Natural killer cell treated with Interleukin-12 subunit alpha and Interleukin-12 subunit beta and Interleukin-15 and Interleukin-18, amount 100 ng/mL, for 72 hours (primary cell): ENCODE measurements around the gene SH3GLB1. TPM values are rescaled to one million over a fixed set of nuclear protein-coding genes. Genes with fewer than 3 reads are reported as not detected.

Source experiments
- ATAC-seq, 2 donors: fragments of 150-1000 bp; cut with Tn5 transposase in 1 of 2; sonication (Bioruptor Pico), chemical (Tn5 transposase) in 1 of 2; 2 replicates each; pipeline ENCODE4 v1.10.0; 2021
- DNase-seq: peaks from one replicate; pipeline ENCODE4 v3.0.0; 2022; ENCODE audit warnings: low spot score
- H3K27ac Mint-ChIP-seq, 2 donors: 1 replicate in 1 of 2; 2 replicates in 1 of 2; pipeline ENCODE4 v1.8.0; 2022; ENCODE audit warnings: mixed read lengths in 2 of 2, mild to moderate bottlenecking in 1 of 2, moderate library complexity in 1 of 2
- H3K27me3 Mint-ChIP-seq, 2 donors: 1 replicate in 1 of 2; 2 replicates in 1 of 2; pipeline ENCODE4 v1.8.0; 2022; ENCODE audit warnings: mixed read lengths in 2 of 2
- H3K36me3 Mint-ChIP-seq: one replicate; pipeline ENCODE4 v1.8.0; 2022; ENCODE audit warnings: mixed read lengths
- H3K4me1 Mint-ChIP-seq, 2 donors: 1 replicate in 1 of 2; 2 replicates in 1 of 2; pipeline ENCODE4 v1.8.0; 2022; ENCODE audit warnings: low read depth in 2 of 2, mixed read lengths in 2 of 2, mild to moderate bottlenecking in 1 of 2
- H3K4me3 Mint-ChIP-seq: one replicate; pipeline ENCODE4 v1.8.0; 2022; ENCODE audit warnings: mixed read lengths
- H3K9me3 Mint-ChIP-seq: 2 replicates; pipeline ENCODE4 v1.8.0; 2022; ENCODE audit warnings: mixed read lengths
- total RNA-seq, 2 donors: library from RNA; stranded (reverse); gene quantifications; one replicate each; pipeline ENCODE4 v1.2.3, GENCODE V29; 2022

The SH3GLB1 gene
- total RNA-seq, 2 donors from 2014 or later, result 59.3 to 107 TPM

- Mint-ChIP-seq H3K36me3 (peaks cover 11% of the 10 kb centered on the region), H3K4me3 (no peak overlapping the region), H3K27ac (no peak overlapping the region), H3K27me3 (no peaks in the 10 kb centered on the region), H3K4me1 (peaks cover 0 to 3% of the 10 kb centered on the region in 2 donors), H3K9me3 (no peaks in the 10 kb centered on the region)
- DNase-seq (no peak), ATAC-seq (no peak)
Measured at GRCh38 chr1:86748622-86749373, 44.4 kb downstream of the SH3GLB1 start.

GRCh38 chr1:86750076-86750475 is 45.7 kb downstream of the SH3GLB1 start:
- Mint-ChIP-seq H3K9me3 (no peaks in the 10 kb centered on the region), H3K27me3 (peaks cover 3 to 8% of the 10 kb centered on the region in 2 donors), H3K4me3 (no peak overlapping the region), H3K27ac (peak overlapping the region in 1 of 2 donors; percentile 17), H3K4me1 (peaks cover 0 to 3% of the 10 kb centered on the region in 2 donors), H3K36me3 (peaks cover 7% of the 10 kb centered on the region)
- no peak for DNase-seq
- ATAC-seq, result no peak

- Mint-ChIP-seq H3K27ac (peak overlapping the region in 1 of 2 donors; percentile 17), H3K4me3 (no peak overlapping the region), H3K4me1 (no peaks in the 10 kb centered on the region), H3K36me3 (peaks cover 7% of the 10 kb centered on the region), H3K9me3 (no peaks in the 10 kb centered on the region), H3K27me3 (peaks cover 3 to 8% of the 10 kb centered on the region in 2 donors)
- DNase-seq, result no peak
- ATAC-seq, result peak in 1 of 2 donors; percentile 63
Measured at GRCh38 chr1:86750530-86750929, 46.2 kb downstream of the SH3GLB1 start.

GRCh38 chr1:86751923-86752322 is 47.5 kb downstream of the SH3GLB1 start:
- Mint-ChIP-seq H3K9me3 (no peaks in the 10 kb centered on the region), H3K4me1 (no peaks in the 10 kb centered on the region), H3K27me3 (peaks cover 6 to 8% of the 10 kb centered on the region in 2 donors), H3K36me3 (no peaks in the 10 kb centered on the region), H3K4me3 (no peak overlapping the region), H3K27ac (peak overlapping the region in 1 of 2 donors; percentile 27)
- ATAC-seq (no peak), DNase-seq (no peak)

GRCh38 chr1:86753700-86754099 is 49.3 kb downstream of the SH3GLB1 start:
- DNase-seq, result no peak
- Mint-ChIP-seq H3K4me1 (no peaks in the 10 kb centered on the region), H3K9me3 (no peaks in the 10 kb centered on the region), H3K4me3 (no peak overlapping the region), H3K36me3 (no peaks in the 10 kb centered on the region), H3K27ac (no peak overlapping the region), H3K27me3 (peaks cover 6 to 8% of the 10 kb centered on the region in 2 donors)
- ATAC-seq, result no peak

- Mint-ChIP-seq H3K4me3 (no peak overlapping the region), H3K27me3 (peaks cover 6 to 9% of the 10 kb centered on the region in 2 donors), H3K4me1 (no peaks in the 10 kb centered on the region), H3K9me3 (no peaks in the 10 kb centered on the region), H3K36me3 (no peaks in the 10 kb centered on the region), H3K27ac (no peak overlapping the region)
- no peak for DNase-seq
- no peak for ATAC-seq
Measured at GRCh38 chr1:86754265-86754974, 50.0 kb downstream of the SH3GLB1 start.

- Mint-ChIP-seq H3K4me1 (no peaks in the 10 kb centered on the region), H3K27ac (no peak overlapping the region), H3K27me3 (peaks cover 9 to 18% of the 10 kb centered on the region in 2 donors), H3K9me3 (peaks cover 3% of the 10 kb centered on the region), H3K4me3 (no peak overlapping the region), H3K36me3 (peaks cover 6% of the 10 kb centered on the region)
- no peak for DNase-seq
- ATAC-seq, result no peak
Measured at GRCh38 chr1:86756062-86756406, 51.7 kb downstream of the SH3GLB1 start.

- ATAC-seq (peak in 1 of 2 donors; percentile 25), DNase-seq (no peak)
- Mint-ChIP-seq H3K27me3 (peaks cover 18% of the 10 kb centered on the region in 2 donors), H3K9me3 (peaks cover 3% of the 10 kb centered on the region), H3K27ac (no peak overlapping the region), H3K4me3 (no peak overlapping the region), H3K36me3 (peaks cover 6% of the 10 kb centered on the region), H3K4me1 (no peaks in the 10 kb centered on the region)
Measured at GRCh38 chr1:86757272-86757984, 53.1 kb downstream of the SH3GLB1 start.

GRCh38 chr1:86758570-86758969 is 54.2 kb downstream of the SH3GLB1 start:
- Mint-ChIP-seq H3K27ac (no peak overlapping the region), H3K27me3 (peaks cover 18 to 21% of the 10 kb centered on the region in 2 donors), H3K36me3 (peaks cover 6% of the 10 kb centered on the region), H3K4me3 (no peak overlapping the region), H3K4me1 (no peaks in the 10 kb centered on the region), H3K9me3 (peaks cover 3% of the 10 kb centered on the region)
- ATAC-seq (no peak), DNase-seq (no peak)

GRCh38 chr1:86760199-86760598 is 55.8 kb downstream of the SH3GLB1 start:
- ATAC-seq, result no peak
- Mint-ChIP-seq H3K27me3 (peaks cover 11 to 18% of the 10 kb centered on the region in 2 donors), H3K9me3 (peaks cover 3% of the 10 kb centered on the region)

GRCh38 chr1:86762336-86762735 is 58.0 kb downstream of the SH3GLB1 start:
- Mint-ChIP-seq H3K4me3 (no peak overlapping the region), H3K4me1 (no peaks in the 10 kb centered on the region), H3K27ac (no peak overlapping the region), H3K9me3 (peaks cover 3% of the 10 kb centered on the region), H3K27me3 (peaks cover 20 to 26% of the 10 kb centered on the region in 2 donors), H3K36me3 (peaks cover 6% of the 10 kb centered on the region)
- ATAC-seq (no peak), DNase-seq (no peak)

More at GRCh38 chr1:86760199-86760598, 55.8 kb downstream of the SH3GLB1 start:
- H3K4me3 Mint-ChIP-seq, result no peak overlapping the region
- peaks cover 6% of the 10 kb centered on the region for H3K36me3 Mint-ChIP-seq
- no peak overlapping the region for H3K27ac Mint-ChIP-seq
- H3K4me1 Mint-ChIP-seq, result no peaks in the 10 kb centered on the region
- no peak for DNase-seq

- DNase-seq (no peak), ATAC-seq (no peak)
- Mint-ChIP-seq H3K4me3 (no peak overlapping the region), H3K4me1 (no peaks in the 10 kb centered on the region), H3K27ac (no peak overlapping the region), H3K9me3 (peaks cover 3% of the 10 kb centered on the region), H3K27me3 (peaks cover 31 to 37% of the 10 kb centered on the region in 2 donors), H3K36me3 (peaks cover 6% of the 10 kb centered on the region)
Measured at GRCh38 chr1:86764523-86764922, 60.1 kb downstream of the SH3GLB1 start.

- Mint-ChIP-seq H3K4me1 (no peaks in the 10 kb centered on the region), H3K27ac (no peak overlapping the region), H3K4me3 (no peak overlapping the region), H3K36me3 (peaks cover 3% of the 10 kb centered on the region), H3K27me3 (peaks cover 29 to 32% of the 10 kb centered on the region in 2 donors), H3K9me3 (peaks cover 1% of the 10 kb centered on the region)
- ATAC-seq (no peak), DNase-seq (no peak)
Measured at GRCh38 chr1:86765073-86765472, 60.7 kb downstream of the SH3GLB1 start.

- ATAC-seq, result no peak
- Mint-ChIP-seq H3K36me3 (no peaks in the 10 kb centered on the region), H3K4me1 (no peaks in the 10 kb centered on the region), H3K9me3 (no peaks in the 10 kb centered on the region), H3K4me3 (no peak overlapping the region), H3K27ac (no peak overlapping the region), H3K27me3 (peaks cover 28 to 29% of the 10 kb centered on the region in 2 donors)
- DNase-seq, result no peak
Measured at GRCh38 chr1:86765674-86766073, 61.3 kb downstream of the SH3GLB1 start.
